ENCODE data around the gene MLIP. TPM values are rescaled to one million over a fixed set of nuclear protein-coding genes. Genes with fewer than 3 reads are reported as not detected.

Gene MLIP
- total and polyA plus RNA-seq, 2 of the 8 experiments (the other 6 are each of a cell fraction or from before 2014, with no cell fraction given), result not detected

GRCh38 chr6:54216336-54216735 lies 105.1 kb downstream of the MLIP start (continued):
- TF ChIP-seq CHD7 (IDR thresholded peaks at IDR 0.05; ENCODE audit: insufficient replicate concordance, low read length), result no peak
- no peak for TF ChIP-seq ATF3 (IDR thresholded peaks at IDR 0.05; ENCODE audit: insufficient read depth, low read depth, low read length)
- no peak for TF ChIP-seq ASH2L (IDR thresholded peaks at IDR 0.05; ENCODE audit: low read length)
- no peak for TF ChIP-seq ZNF274 (IDR thresholded peaks at IDR 0.05; ENCODE audit: borderline replicate concordance, extremely low read depth, low read length)
- TF ChIP-seq KDM5A (IDR thresholded peaks at IDR 0.05; ENCODE audit: low read length), result no peak
- TF ChIP-seq MAFK (IDR thresholded peaks at IDR 0.05; ENCODE audit: low read depth, low read length), result no peak
- TF ChIP-seq POLR2A (IDR thresholded peaks at IDR 0.05; ENCODE audit: control extremely low read depth in 1 of 2, low read depth in 2 of 2, low read length in 2 of 2), result no peak
- TF ChIP-seq GTF2F1 (IDR thresholded peaks at IDR 0.05; ENCODE audit: borderline replicate concordance, low read depth, low read length), result no peak
- no peak for TF ChIP-seq EP300 (IDR thresholded peaks at IDR 0.05; ENCODE audit: borderline replicate concordance in 1 of 2, low read depth in 2 of 2, low read length in 2 of 2)
